ENCODE measurements around the gene GAB2.

The GAB2 gene

DNA sequence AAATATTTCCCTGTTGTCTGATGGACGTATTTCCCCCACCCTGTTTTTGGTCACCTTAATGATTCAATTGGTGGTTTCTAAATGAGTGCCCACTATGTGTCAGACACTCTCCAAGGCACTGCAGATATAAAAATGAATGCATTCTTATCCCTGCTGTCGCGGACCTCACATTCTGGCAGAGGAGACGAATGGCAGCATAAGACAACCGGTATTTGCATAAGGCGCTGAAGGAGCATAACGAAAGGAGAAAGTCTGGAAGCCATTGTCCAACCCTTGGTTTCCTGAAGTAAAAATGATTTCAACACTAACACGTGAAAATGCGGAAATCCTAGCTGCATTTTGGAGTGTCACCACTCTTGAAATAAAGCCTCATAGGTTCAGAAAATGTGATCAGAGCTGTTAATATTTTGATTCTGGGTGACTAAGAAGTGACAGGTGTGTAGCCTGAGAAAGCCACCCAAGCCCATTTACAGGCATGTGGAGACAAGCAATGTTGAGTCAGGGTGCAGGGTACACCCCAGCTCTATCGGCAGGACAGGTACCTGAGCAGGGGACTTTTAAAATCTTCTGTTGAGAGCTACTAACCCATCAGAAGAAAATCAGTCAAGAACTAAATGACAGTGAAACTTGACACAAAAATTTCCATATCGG, 10.1 kb upstream of the GAB2 start:
- DNase-seq: no peak

DNA sequence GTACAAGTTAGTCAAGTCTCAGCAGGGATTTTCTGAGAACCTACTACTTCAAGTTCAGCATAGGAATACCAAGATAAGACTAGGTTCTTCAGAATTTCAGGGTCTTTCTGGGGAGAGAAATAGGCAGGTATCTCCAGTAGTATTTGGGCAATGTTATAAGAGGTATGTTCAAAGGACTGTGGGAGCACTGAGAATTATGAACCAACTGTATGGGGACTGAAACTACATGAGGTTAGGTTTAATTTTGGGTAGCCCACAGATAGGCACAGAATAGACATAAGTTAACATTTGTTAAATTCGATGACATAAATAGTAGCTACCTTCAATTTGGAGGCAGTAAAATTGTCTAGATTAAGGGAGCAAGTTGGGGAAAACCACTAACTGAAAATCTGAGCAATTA, 9.2 kb upstream of the GAB2 start:
- no peak for DNase-seq

DNA sequence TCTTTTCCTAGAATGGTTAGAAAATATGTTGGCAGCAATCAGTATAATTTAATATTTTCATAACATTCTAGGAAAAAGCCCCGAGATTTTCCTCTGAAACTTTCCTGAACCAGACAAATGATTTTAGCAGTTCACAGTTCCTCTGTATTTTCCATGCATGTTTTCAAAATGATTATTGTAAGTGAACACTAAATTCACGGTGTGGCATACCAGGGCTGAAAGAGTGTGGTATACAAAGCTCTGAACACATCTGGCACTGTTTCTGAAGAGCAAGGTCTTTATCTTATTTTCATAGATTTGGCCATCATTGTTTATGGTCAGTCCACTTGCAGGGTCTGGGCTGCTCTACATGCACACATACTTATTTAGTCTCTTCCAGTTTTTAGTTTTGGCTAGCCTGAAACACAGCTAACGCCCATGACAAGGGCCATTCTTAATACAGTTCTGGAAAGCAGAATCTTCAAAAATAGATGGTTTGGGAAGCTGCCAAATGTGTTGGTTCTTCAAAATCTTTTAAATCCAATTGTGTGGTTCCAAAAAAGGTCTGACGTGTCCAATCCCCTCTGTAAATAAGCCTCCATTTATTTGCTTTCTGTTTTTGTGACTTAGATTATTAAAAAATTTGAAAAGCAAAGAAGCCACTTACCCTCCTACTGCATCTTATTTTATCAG, 7.9 kb upstream of the GAB2 start:
- no peak for DNase-seq

DNA sequence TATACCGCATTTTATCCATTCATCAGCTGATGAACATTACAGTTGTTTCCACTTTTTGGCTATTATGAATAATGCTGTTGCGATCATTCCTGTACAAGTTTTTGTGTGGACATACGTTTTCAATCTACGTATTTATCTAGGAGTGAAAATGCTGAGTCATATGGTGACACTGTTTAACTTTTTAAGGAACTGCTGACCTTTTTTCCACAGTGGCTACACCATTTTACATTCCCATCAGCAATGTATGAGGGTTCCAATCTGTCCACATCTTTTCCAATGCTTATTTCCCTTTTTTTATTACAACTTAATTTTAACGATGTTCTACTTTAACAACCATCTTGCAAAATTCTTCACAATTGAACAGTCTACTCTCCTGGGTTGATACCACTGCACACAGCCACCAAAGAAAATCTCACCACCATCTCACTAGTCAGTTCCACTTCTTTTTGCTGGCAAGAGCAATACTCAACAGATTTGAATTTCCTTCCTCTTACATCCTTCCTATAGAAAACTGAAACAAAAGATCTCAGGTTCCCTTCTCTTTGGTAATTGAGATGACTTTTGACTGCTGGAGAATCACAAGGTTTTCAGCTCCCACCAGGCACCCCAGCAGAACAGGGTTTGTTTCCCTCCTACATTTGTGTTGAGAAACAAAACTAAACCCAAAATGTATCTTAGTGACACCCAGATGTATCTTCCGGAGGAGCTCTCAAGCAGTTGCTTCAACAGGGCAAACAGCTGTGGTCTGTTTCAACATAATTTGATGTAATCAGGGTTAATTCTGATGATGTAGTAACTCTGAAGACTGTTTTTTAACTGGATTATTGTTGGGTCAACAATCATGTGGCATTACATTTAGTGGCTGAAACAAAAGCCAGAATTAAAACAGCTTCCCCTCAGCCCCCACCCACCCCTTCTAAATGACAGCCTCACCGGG, 7.0 kb upstream of the GAB2 start:
- DNase-seq: no peak

DNA sequence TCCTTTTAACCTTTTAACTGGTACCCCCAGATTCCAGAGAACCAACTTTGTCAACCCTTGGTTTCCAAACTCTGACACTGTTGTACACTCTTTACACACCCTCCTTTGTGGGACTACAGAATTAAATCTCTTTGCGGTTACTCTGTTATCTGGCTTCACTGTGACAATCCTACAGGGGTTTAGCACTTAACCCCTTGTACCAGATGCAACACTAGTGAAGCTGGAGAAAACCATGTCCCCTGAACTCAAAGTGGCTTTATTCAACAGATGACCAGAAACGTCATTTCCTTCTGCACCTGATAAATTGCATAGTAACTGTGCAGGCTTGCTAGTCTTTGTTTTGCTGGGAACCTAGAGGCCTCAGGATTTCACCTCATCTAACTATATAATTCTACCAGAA, 5.6 kb upstream of the GAB2 start:
- DNase-seq: no peak

DNA sequence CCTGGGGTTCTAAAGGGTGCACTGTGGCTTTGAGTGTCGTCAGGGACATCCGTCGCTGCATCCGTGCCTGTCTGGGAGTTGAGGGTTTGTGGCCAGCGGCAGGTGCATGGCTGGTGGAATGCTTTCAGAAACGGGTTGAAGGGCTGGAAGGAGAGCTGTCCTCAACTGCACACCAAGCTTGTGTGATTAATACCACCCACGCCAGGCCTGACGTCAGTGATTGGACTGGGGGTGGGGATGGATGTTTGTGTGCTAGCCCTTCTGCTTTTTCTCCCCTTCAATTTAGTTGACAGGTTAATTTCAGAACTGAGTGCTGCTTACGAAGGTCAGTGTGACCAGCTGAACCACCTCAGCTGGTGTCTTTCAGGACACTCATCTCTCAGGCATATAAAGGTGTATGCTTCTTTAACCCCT, 3.2 kb upstream of the GAB2 start:
- DNase-seq: peak; percentile 37 to 40

DNA sequence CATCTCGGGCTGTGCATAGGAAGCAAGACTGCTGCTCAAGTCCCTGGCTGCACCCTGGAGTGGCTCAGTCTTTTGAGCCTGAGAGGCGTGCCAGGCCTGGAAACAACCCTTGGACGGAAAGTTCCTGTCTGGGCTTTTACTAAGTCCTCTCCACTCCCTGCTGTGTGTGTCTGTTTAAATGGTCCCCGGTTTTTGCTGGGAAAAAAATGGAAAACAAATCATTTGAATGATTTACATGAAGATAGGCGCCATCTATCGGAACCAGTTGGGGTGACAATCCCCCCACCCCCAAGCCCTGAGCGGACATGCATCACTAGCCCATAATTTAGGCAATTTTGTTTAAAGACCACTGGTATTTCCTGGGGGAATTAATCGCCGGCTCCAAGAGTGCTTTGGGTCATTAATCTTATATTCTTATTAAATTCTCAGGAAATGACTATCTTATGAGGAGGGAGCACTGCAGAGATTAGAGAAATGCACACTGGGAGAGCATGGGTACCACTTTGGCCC, 2.7 kb upstream of the GAB2 start:
- peak; percentile 40 to 41 for DNase-seq

DNA sequence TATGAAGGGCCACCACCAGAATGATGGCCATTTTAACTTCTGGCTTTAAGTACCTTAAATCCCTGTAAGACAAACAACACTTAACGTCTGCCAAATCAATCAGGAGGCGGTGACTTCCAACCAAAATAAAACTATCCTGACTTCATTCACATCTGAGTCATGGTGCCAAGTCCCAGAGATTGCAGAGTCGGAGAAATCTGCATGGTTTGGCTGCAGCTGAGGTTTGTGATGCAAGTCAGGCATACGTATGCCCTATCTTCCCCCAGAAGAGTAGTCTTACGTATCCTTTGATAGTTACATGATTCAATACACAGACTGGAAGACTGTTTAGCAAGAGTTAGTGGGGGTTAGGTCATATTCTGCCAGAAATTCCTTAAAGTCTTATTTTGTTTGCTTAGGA, 1.7 kb upstream of the GAB2 start:
- DNase-seq: no peak

DNA sequence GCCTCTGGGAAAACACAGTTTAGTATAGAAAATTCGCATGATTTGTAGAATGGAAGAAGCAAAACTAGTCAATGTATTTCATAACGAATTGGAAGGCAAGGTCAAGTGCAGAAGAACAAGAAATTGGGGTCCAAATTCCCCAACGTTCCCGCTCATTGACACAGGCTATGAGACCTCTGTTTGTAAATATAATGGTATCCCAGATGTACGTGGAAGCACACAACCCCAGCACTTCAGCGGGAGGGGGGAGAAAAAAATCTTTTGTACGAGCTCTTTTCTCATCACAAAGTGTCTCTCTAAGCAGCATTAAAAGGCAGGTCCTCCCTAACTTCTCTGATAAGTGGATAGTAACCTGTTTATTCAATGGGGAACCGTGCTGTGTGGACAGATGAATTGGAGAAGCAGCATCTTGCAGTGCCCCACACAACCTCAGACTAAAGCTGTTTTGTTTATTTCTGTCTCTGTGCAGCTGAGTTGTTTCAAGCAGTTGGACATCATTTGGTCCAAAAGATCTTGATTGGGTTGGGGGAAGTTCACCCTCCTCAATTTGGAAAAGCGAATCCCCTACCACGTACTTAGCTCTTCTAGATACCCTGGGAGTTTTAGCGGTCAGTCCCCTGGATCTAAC, 1.1 kb upstream of the GAB2 start:
- DNase-seq: no peak

DNA sequence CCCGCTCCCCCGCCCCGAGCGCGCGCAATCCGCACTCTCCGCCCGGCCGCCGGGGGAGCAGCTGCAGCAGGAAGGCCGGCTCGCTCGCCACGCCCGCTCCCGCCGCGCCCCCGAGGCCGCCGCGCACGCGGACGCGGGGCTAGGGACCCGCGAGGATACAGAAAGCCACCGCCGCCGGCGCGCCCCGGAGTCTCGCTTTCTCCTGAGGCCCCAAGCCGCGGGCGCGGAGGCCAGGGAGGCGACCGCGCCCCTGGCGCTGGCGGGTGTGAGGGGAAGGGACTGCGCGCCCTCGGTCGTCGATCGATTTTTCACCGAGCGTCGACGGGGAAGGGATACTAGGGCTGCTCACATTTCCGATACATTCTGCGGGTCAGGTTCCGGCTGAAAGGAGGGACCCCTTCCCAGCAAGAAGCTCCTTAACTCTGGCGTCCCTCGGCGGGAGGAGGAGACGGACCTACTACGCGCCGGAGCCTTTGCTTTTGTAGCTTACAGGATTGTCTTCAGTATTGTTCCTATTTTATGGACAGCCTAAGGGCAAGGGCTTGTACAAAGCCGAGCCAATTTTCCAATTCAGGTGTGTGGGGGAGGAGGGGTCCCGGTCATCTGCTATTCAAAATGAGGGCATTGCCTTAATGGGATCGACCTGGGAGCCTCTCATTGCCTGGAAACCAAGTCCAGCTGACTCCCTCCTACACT, 416 bp upstream of the GAB2 start:
- DNase-seq: peak; percentile 47 to 70

DNA sequence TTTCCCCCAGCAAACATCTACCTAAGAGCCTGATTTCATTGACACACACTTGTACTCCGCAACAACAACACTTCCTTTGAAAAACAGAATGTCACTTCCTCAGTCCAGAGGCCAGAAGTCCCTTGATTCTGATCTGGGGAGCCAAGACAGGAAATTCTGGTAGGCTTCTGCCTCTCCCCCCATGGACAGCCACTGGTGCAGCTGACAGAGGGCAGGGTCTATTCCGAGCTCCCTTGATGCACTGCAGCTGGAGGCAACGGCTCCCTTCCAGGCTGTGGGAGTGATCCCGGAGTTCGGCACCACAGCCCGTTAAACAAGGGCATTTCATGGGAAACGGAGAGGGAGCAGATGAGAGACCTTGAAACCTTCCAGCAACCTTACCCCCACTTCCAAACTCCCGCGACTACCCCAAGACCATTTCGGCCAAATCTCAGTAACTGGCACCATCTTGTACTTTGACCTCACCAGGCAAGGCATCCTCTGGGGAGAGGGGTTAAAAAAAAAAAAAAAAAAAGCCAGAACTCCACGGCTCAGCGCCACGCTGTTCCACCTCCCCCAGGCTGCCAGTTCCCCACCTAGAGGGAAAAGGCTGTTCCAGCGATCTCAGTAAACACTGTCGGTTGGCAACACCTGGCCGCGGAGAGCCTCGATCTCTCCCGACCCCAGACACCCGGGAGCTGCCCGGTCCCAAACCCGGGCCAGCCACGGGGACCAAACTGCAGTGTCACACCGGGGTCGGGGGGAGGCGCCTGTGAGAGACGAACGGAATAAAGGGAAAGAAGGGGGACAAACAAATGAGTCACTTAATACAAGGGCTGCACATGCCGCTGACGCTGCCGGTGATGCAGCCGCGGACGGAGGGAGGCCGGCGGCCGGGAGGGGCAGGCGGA, 1.1 kb downstream of the GAB2 start:
- peak; percentile 55 to 61 for DNase-seq

DNA sequence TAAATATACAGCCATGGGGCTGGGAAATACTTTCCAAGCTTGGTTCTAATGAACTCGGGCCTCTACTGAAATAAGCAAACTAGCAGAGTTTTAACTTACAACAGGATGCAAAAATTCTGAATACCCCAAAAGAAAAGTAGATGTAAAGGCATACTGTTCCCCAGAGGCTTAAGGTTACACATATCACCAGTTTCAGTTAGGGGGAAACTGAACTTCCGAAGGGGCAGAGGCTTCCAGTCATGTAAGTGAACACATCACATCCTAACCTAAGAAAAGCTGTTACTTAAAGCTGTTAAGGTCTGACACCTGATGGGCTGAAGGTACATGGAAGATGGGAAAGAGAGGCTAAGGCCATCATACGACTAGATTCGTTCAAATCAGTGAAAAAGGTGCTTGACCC, 2.3 kb downstream of the GAB2 start:
- DNase-seq: no peak

DNA sequence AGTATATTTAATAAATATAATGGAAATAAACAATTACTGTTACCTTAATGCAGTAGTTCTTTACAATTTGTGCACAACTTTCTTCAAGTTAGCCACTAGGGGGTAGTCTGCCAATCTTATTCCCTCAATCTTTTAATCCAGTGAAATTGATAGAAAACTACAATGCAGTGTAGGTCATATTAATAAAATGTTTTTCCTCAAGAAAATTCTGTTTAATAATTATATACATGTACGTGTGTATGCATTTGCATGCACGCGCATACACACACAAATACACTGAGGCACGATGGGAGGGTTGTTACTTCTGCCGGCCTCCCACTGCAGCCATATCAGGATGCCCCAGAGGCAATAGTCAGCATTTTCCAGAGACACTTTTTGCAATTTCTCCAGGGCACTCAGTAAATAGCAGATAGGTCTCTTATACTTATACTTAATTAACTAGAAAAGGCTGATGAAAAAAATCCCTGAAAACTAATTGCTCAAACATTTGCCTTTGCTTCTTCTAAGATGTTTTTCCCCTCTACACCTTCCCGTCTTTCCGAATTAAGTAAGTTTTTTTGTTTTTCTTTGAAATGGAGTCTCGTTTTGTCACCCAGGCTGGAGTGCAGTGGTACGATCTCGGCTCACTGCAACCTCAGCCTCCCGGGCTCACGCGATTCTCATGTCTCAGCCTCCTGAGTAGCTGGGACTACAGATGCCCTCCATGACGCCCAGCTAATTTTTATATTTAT, 3.1 kb downstream of the GAB2 start:
- DNase-seq: no peak

DNA sequence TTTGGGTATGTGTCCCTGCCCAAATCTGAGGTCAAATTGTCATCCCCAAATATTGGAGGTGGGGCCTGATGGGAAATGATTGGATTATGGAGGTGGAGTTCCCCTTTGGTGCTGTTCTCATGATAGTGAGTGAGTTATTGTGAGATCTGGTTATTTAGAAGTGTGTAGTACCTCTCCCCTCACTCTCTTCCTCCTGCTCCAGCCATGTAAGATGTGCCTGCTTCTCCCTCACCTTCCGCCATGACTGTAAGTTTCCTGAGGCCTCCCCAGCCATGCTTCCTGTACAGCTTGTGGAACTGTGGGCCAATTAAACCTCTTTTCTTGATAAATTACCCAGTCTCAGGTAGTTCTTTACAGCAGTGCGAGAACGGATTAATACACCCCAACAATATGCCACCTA, 9.0 kb downstream of the GAB2 start:
- DNase-seq: no peak

DNA sequence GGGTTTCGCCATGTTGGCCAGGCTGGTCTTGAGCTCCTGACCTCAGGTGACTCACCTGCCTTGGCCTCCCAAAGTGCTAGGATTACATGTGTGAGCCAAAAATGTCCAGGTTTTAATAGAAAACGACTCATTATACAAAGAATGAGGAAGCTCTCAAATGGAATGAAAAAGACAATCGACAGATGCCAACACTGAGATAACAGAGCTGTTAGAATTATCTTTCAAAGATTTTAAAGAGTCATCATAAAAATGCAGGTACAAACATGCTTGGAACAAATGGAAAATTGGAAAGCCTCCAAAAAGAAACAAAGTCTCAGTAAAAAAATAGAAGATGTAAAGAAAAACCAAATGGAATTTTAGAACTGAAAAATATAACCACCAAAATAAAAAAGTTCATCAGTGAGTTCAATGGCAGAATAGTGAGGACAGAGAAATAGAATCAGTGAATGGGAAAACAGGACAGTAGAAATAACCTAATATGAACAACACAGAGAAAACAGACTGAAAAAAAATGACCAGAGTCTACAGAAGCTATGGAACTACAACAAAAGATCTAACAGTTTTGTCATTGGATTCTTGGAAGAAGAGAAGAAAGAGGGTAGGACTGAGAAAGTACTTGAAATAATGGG, 10.9 kb downstream of the GAB2 start:
- DNase-seq: no peak

DNA sequence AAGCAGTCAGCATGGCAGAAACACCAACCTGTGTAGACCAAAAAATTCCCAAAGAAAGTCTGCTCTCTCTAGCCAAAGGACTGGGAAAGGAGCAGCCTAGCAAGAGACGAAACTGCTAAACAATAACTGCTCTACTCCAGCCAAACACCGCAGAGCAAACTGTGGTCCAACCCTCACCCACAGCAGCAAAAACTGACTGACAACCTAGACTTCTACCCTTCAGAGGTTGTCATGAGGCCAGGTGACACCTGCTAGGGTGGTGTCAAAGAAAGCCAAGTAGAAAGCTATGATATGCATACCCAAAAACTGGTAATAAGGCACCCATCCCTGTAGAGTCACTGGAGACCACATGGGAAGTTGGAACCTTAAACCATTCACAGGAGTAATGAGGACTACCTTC, 11.8 kb downstream of the GAB2 start:
- no peak for DNase-seq

DNA sequence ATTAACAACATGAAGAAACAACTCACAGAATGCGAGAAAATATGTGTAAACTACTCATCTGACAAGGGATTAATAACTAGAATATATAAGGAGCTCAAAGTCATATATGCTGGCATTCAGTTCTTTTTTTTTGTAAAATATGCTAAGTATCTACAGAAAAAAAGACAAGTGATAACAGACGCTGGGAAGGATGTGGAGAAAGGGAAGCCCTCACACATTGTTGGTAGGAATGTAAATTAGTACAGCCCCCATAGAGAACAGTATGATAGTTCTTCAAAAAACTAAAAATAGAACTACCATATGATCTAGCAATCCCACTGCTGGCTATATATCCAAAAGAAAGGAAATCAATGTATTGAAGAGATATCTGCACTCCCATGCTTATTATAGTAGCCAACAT, 13.8 kb downstream of the GAB2 start:
- DNase-seq: no peak

DNA sequence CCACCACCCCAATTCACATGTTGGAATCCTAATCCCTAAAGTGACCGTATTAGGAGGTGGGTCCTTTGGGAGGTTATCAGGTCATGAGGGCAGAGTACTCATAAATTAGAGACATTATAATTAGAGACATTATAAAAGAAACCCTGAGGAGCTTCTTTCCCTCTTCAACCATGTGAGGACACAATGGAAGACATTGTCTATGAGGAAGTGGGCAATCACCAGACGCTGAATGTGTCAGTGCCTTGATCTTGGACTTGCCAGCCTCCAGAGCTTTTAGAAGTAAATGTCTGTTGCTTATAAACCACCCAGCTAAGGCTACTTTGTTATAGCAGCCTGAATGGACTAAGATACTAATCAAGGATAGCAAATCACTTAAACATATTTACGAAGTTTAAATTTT, 14.8 kb downstream of the GAB2 start:
- DNase-seq: no peak

DNA sequence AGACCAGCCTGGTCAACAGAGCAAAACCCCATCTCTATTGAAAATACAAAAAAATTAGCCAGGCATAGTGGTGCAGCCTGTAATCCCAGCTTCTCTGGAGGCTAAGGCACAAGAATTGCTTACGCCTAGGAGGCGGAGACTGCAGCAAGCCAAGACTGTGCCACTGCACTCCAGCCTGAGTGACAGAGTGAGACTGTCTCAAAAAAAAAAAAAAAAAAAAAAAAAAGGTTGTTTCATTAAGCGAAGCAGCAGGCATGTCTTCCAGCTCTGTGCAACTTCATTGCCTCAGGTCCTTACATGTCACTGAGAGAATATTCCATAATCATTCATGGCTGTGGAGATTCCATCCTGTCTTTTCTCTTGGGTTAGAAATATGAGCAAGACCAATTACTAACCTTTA, 16.9 kb downstream of the GAB2 start:
- no peak for DNase-seq

DNA sequence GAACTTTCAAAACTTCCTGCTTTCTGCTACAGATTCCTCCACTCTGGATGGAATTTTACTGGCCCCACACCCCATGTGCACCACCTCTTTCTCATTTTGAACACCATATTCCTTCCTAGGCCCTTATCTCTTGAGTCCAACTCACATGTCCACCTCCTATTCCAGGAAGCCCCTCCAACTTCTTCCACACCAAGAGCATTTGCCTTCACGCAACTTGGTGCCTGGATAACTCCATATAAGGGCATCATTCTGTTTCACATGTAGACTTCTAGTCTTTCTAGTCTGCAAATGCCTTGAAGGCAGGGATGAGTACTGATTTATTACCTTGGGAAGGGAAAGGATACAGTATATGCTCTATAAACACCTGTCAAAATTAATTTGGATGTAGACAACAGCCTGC, 17.5 kb downstream of the GAB2 start:
- DNase-seq: no peak

All from stimulated activated CD4-positive, alpha-beta T cell treated with anti-CD3 and anti-CD28 coated beads, Interleukin-2, amount 100 ng/mL, for 48 hours (primary cell).